Right atrium auricular region (tissue), 2 donors: Measurements from ENCODE around the gene MSANTD2. TPM values are rescaled to one million over a fixed set of nuclear protein-coding genes. Genes with fewer than 3 reads are reported as not detected.
A peak's percentile ranks its signal among the peaks of the same experiment; 100 is the strongest.

ENCODE experiments used
- DNase-seq: peaks from one replicate; pipeline ENCODE4 v3.0.0-alpha.2; 2019; ENCODE audit warnings: low spot score
- H3K27ac ChIP-seq, 2 donors: fragments of 200-600 bp; sonication (generic); 1 replicate in 1 of 2; 2 replicates in 1 of 2; pipeline ENCODE4 v1.5.1; 2016 to 2019
- H3K27me3 ChIP-seq, 2 donors: fragments of 200-600 bp; sonication (generic); one replicate each; pipeline versions ENCODE4 v1.5.1 to v1.6.0; 2017 to 2019
- H3K36me3 ChIP-seq: fragments of 200-600 bp; sonication (generic); one replicate; pipeline ENCODE4 v1.5.1; 2016
- H3K4me1 ChIP-seq, 2 donors: fragments of 200-600 bp; sonication (generic); one replicate each; pipeline versions ENCODE4 v1.5.1 to v1.6.0; 2017 to 2019
- H3K4me3 ChIP-seq, 2 donors: fragments of 200-600 bp; sonication (generic); 1 replicate in 1 of 2; 2 replicates in 1 of 2; pipeline ENCODE4 v1.5.1; 2017 to 2019; ENCODE audit warnings: mild to moderate bottlenecking in 1 of 2, moderate library complexity in 1 of 2
- H3K9me3 ChIP-seq, 2 donors: fragments of 200-600 bp; sonication (generic); one replicate each; pipeline ENCODE4 v1.5.1; 2019
- total RNA-seq, 2 donors: library from RNA; depleted of rRNA; stranded (reverse); fragments of >200 nt; gene quantifications; one replicate each; pipeline ENCODE4 v1.1.0, GENCODE V29; 2016
- TF ChIP-seq, protein P1 (sequence below), 2 donors: fragments of 200-600 bp; sonication (generic); IDR thresholded peaks; one replicate each; pipeline ENCODE4 v1.5.1; 2019; ENCODE audit warnings: antibody characterized with exemption in 2 of 2

MSANTD2 gene
- 1 to 10 TPM; 2.9 to 6.5 TPM for total RNA-seq

DNA sequence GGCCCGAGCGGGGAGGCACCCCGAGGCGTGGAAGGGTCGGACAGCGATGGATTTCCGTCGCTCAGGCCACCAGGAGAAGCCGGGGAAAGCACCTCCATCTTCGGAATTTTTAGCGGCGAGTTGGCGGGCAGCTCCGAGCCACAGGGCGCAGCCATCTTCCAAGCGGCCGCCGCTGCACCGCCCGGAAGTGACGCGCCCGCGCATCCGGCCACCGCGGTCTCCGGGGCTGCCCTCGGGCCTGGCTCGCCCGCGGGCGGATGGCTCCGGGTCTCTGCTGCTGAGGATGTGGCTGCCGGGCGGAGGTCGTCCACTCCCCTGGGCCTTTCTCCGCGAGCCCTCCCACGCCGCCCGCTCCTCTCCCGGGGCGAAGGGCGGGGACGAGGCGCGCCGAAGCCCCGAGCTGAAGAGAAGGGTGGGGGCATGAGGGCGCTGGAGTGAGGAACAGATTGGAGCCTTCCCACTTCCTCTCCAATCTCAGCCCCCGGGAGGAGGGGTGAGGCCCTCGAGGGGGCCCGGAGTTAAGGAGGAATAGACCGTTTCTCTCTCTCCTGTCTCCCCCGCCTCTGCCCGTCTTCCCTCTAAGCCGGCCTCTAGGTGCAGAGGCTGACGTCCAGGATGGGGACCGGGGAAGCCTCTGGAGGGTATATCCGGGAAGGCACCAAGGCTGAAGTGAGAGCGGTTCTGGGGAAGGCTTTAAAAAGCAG lies at the start of gene MSANTD2:
Gene MSANTD2 (minus strand): TSS at position 181 of the 704 bp plus-strand sequence. CDS start 26 bp downstream, at position 155.
- H3K27ac ChIP-seq, result peak within 1 kb of the TSS; percentile 98 to 99
- peaks cover 0 to 25% of the 10 kb centered on the region in 2 donors for H3K4me1 ChIP-seq
- DNase-seq, result peak; percentile 79
- no peaks in the 10 kb centered on the region for H3K27me3 ChIP-seq
- TF ChIP-seq, protein P1, sequence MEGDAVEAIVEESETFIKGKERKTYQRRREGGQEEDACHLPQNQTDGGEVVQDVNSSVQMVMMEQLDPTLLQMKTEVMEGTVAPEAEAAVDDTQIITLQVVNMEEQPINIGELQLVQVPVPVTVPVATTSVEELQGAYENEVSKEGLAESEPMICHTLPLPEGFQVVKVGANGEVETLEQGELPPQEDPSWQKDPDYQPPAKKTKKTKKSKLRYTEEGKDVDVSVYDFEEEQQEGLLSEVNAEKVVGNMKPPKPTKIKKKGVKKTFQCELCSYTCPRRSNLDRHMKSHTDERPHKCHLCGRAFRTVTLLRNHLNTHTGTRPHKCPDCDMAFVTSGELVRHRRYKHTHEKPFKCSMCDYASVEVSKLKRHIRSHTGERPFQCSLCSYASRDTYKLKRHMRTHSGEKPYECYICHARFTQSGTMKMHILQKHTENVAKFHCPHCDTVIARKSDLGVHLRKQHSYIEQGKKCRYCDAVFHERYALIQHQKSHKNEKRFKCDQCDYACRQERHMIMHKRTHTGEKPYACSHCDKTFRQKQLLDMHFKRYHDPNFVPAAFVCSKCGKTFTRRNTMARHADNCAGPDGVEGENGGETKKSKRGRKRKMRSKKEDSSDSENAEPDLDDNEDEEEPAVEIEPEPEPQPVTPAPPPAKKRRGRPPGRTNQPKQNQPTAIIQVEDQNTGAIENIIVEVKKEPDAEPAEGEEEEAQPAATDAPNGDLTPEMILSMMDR (IDR thresholded peaks at IDR 0.05), result peak in 1 of 2 donors; percentile 11
- H3K36me3 ChIP-seq, result no peaks in the 10 kb centered on the region
- H3K9me3 ChIP-seq, result no peaks in the 10 kb centered on the region
- H3K4me3 ChIP-seq, result peak within 1 kb of the TSS; percentile 81 to 88

DNA sequence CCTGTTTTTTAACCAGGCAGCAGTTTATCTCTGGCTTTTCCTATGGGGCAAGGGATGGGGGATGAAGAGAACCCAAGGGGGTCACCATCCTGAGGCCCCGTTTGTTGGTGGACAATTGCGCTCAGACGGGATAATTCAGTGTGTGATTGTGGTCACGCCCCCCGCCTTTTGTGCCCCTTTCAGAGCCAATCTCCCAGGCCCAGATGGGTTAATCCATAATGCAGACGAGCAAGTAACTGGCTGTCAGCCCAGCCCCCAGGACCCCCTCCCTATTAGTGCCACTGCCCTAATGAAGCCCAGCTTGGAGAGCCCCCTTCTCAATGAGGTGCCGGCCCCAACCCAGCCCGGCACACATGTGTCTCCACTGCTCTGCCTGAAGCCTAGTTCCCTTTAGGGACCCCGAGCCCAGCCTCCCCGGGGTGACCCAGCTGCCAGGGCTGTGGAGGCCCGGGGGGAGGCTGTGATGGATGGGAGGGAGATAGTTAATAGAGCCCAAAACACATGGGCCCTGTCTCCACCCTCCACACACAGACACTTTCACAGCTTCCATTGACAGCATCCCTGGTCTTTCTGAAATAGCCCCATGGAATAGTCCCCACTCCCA lies 46.0 kb upstream of the MSANTD2 start:
- Histone ChIP-seq H3K4me3 (no peak overlapping the region), H3K4me1 (peaks cover 0 to 7% of the 10 kb centered on the region in 2 donors), H3K27ac (no peak overlapping the region), H3K36me3 (no peaks in the 10 kb centered on the region), H3K9me3 (no peaks in the 10 kb centered on the region), H3K27me3 (peaks cover 15 to 38% of the 10 kb centered on the region in 2 donors)
- no peak for DNase-seq
- TF ChIP-seq, protein P1 (IDR thresholded peaks at IDR 0.05), result no peak

DNA sequence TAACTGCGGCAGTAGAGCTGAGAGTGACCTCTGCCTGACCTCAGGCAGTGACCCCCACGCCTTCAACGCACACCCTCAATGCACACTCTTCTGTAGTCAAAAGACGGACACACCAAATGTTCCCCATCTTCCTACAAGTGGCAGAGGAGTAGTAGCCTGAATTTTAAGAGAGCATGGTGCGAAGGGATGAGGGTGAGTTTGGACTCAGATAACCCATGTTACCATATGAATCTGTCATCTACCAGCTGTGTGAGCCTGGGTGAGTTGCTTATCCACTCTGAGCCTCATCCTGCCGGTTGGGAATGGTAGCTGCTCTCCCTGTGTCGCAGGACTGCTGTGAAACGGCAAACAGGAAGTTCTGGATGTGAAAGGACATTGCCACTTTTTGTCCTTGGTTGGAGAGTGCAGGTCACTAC lies 44.5 kb upstream of the MSANTD2 start:
- TF ChIP-seq, protein P1 (IDR thresholded peaks at IDR 0.05), result no peak
- H3K4me1 ChIP-seq, result peaks cover 0 to 13% of the 10 kb centered on the region in 2 donors
- H3K27ac ChIP-seq, result no peak overlapping the region
- DNase-seq, result no peak
- H3K36me3 ChIP-seq, result no peaks in the 10 kb centered on the region
- no peaks in the 10 kb centered on the region for H3K9me3 ChIP-seq
- H3K4me3 ChIP-seq, result no peak overlapping the region
- H3K27me3 ChIP-seq, result peaks cover 24 to 46% of the 10 kb centered on the region in 2 donors

DNA sequence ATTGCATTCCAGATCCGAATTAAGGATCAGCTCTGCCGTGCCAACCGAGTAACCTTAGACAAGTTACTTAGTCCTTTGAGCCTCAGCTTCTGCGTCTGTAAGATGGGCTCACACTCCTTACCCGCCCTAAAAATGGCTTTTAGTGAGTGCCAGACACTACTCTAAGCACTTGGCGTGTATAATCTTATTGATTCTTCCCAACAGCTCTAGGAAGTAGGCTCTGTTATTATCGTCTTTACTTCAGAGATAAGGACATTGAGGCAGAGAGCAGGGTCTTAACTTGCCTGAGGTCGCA lies 43.4 kb upstream of the MSANTD2 start:
- Histone ChIP-seq H3K4me1 (peaks cover 0 to 22% of the 10 kb centered on the region in 2 donors), H3K27ac (no peak overlapping the region), H3K36me3 (no peaks in the 10 kb centered on the region), H3K9me3 (no peaks in the 10 kb centered on the region), H3K4me3 (no peak overlapping the region), H3K27me3 (peaks cover 30 to 57% of the 10 kb centered on the region in 2 donors)
- no peak for DNase-seq
- TF ChIP-seq, protein P1 (IDR thresholded peaks at IDR 0.05), result no peak

DNA sequence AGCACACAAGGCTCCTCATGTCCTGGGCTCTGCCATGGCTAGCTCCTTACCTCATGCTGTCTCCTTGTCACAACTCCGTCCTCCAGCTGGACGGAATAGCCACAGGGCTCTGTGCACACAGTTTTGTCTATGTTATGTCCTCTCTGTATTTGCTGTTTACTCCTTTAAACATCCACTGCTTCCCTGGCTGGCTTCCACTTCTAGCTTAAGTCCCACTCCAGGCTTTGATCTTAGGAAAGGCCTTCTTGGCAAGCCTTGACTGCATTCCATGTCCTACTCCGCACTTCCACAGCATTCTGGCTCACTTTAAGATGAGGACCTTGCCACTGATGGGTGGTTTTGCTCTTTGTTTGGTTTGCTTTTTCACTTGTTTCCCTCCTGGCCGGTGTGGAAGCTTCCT lies 42.1 kb upstream of the MSANTD2 start:
- Histone ChIP-seq H3K27ac (no peak overlapping the region), H3K4me1 (peaks cover 0 to 22% of the 10 kb centered on the region in 2 donors), H3K9me3 (no peaks in the 10 kb centered on the region), H3K27me3 (peaks cover 30 to 56% of the 10 kb centered on the region in 2 donors), H3K36me3 (no peaks in the 10 kb centered on the region), H3K4me3 (no peak overlapping the region)
- TF ChIP-seq, protein P1 (IDR thresholded peaks at IDR 0.05), result no peak
- DNase-seq, result no peak
